ENCODE data around the gene CCDC17. TPM values are rescaled to one million over a fixed set of nuclear protein-coding genes. Genes with fewer than 3 reads are reported as not detected.

CCDC17 gene
- total RNA-seq, 1 donor from 2014 or later, result 20.3 TPM

DNA sequence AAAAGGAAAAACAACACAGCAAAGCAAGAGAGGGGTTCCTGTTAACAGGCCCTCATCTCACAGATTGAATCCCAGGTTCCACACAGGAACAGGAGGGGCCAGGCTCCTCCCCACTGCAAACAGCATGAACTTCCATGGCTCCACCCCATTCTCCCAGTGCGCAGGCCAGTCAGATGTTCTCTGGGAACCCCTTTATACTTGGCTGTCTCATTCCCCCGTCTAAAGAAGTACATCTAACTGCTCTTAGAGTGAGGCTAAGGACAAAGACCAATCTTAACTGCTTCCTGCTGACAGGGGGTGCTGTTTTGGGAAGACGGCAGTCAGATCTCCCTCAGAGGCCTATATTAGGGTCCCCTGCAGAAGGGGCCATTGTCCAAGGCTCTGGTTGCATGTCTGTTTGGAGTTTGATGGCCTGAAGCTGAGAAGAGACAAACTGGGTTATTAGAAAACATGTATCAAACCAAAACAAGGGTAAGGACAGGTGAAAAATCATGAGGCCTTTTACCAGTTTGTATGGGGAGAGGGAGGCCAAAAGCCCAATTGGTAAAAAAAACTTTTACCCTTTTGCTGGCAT is 50.5 kb downstream of the CCDC17 start:
- no peak overlapping the region for H3K27ac ChIP-seq
- H3K36me3 ChIP-seq, result peaks cover 26% of the 10 kb centered on the region
- no peak for ATAC-seq
- DNase-seq, result no peak
- no peak overlapping the region for H3K4me3 ChIP-seq
- H3K27me3 ChIP-seq (ENCODE audit: low read depth), result no peaks in the 10 kb centered on the region
- H3K9me3 ChIP-seq, result no peaks in the 10 kb centered on the region
- intact Hi-C loops (cut with DNase I), result loop anchor here (5.0 kb wide), 1 partner anchor 61 kb away; no protein-coding TSS in a partner anchor
- TF ChIP-seq, protein P1, sequence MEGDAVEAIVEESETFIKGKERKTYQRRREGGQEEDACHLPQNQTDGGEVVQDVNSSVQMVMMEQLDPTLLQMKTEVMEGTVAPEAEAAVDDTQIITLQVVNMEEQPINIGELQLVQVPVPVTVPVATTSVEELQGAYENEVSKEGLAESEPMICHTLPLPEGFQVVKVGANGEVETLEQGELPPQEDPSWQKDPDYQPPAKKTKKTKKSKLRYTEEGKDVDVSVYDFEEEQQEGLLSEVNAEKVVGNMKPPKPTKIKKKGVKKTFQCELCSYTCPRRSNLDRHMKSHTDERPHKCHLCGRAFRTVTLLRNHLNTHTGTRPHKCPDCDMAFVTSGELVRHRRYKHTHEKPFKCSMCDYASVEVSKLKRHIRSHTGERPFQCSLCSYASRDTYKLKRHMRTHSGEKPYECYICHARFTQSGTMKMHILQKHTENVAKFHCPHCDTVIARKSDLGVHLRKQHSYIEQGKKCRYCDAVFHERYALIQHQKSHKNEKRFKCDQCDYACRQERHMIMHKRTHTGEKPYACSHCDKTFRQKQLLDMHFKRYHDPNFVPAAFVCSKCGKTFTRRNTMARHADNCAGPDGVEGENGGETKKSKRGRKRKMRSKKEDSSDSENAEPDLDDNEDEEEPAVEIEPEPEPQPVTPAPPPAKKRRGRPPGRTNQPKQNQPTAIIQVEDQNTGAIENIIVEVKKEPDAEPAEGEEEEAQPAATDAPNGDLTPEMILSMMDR (IDR thresholded peaks at IDR 0.05), result no peak
- H3K4me1 ChIP-seq, result no peaks in the 10 kb centered on the region

DNA sequence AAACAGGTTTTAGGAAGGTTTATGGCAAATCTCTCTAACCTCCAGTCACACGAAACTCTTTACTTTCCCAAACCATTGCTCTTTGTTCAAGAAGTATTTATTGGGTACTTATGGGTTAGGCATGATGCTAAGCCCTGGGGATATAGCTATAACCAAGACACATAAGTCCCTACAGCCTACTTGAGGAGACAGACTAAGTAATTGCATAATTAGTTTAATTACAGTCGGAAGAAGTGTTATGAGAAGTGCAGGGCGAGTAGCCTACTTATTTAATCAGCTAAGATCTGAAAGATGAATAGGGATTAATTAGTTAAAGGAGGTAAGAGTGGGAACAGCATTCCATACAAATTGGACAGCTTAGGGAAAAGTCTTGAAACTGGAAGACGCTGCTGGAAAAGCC is 53.2 kb downstream of the CCDC17 start:
- Histone ChIP-seq H3K36me3 (peaks cover 51% of the 10 kb centered on the region), H3K4me1 (peaks cover 12% of the 10 kb centered on the region), H3K27ac (no peak overlapping the region), H3K27me3 (ENCODE audit: low read depth) (no peaks in the 10 kb centered on the region), H3K4me3 (no peak overlapping the region), H3K9me3 (no peaks in the 10 kb centered on the region)
- ATAC-seq (no peak), DNase-seq (no peak)
- intact Hi-C loops (cut with DNase I), result loop anchor here (5.0 kb wide), 1 partner anchor 58 kb away; no protein-coding TSS in a partner anchor
- TF ChIP-seq, protein P1 (IDR thresholded peaks at IDR 0.05), result no peak

Other genes starting within 250 kb of the CCDC17 start
- gene TESK2, start 132.9 kb downstream of the CCDC17 start, total RNA-seq, result 8.2 TPM
- gene CCDC163, start 124.0 kb downstream of the CCDC17 start, total RNA-seq, result 0.77 TPM
- gene MMACHC, start 123.8 kb downstream of the CCDC17 start, total RNA-seq, result 5.9 TPM
- gene PRDX1, start 102.2 kb downstream of the CCDC17 start, total RNA-seq, result 417 TPM
- 203 TPM for gene AKR1A1, start 73.2 kb downstream of the CCDC17 start, total RNA-seq
- 50.0 TPM for gene NASP, start 40.0 kb downstream of the CCDC17 start, total RNA-seq
- 146 TPM for gene GPBP1L1, start 62.5 kb upstream of the CCDC17 start, total RNA-seq
- 16.8 TPM for gene TMEM69, start 64.1 kb upstream of the CCDC17 start, total RNA-seq
- gene IPP, start 126.6 kb upstream of the CCDC17 start, total RNA-seq, result 13.4 TPM
- 25.8 TPM for gene MAST2, start 179.6 kb upstream of the CCDC17 start, total RNA-seq

Measured in lower lobe of right lung (tissue), 2 donors.